ENCODE data around the gene NTRK1. TPM values are rescaled to one million over a fixed set of nuclear protein-coding genes. Genes with fewer than 3 reads are reported as not detected.

The NTRK1 gene
- total and polyA plus RNA-seq, 2 of the 13 experiments (the other 11 are each of a cell fraction or from before 2014, with no cell fraction given), result not detected

DNA sequence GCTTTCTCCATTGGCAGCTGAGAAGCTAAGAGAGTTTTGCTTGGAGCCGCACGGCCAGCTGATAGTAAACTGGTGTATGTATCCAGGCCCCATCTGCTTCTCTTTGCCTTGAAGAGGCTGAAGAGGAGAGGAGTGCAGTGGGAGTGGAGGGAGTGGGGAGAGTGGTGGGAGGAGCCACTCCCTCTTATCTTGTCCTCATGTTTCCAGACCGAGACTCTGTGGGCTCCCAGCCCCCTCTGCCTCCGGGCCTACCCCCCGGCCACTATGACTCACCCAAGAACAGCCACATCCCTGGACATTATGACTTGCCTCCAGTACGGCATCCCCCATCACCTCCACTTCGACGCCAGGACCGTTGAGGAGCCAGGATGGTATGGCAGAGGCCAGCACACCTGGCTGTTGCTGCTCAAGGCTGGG, 53.8 kb downstream of the NTRK1 start:
- H3K4me2 ChIP-seq (ENCODE audit: low read depth, low read length), result no peak overlapping the region
- POLR2A ChIA-PET, result no interaction called here
- intact Hi-C loops (cut with micrococcal nuclease; ENCODE audit: unreplicated experiment), result no loop called here

More for the DNA sequence above, 53.8 kb downstream of the NTRK1 start:
- CTCF ChIA-PET (ENCODE audit: low intra/inter-chr PET ratio, low total read pairs), result no interaction called here
- H3K79me2 ChIP-seq (ENCODE audit: insufficient read depth, low read length), result no peaks in the 10 kb centered on the region
- H3K4me1 ChIP-seq (ENCODE audit: insufficient read depth, low read length), result no peaks in the 10 kb centered on the region
- no peaks in the 10 kb centered on the region for H3K9me3 ChIP-seq (ENCODE audit: low read length)
- H2AFZ ChIP-seq (ENCODE audit: low read length), result no peak overlapping the region
- WGBS (ENCODE audit: low lambda C conversion rate), result 25% methylated on average over 5 of the region's 9 CpGs
- TF ChIP-seq ZFP90 (CRISPR knock-in tag; IDR thresholded peaks at IDR 0.05; ENCODE audit: borderline replicate concordance) (no peak), ZFYVE20 (CRISPR knock-in tag; IDR thresholded peaks at IDR 0.05; ENCODE audit: borderline replicate concordance, low read depth) (no peak), ZNF501 (CRISPR knock-in tag; IDR thresholded peaks at IDR 0.05) (no peak), NR2F1 (CRISPR knock-in tag; IDR thresholded peaks at IDR 0.05) (no peak), ATRX (CRISPR knock-in tag; IDR thresholded peaks at IDR 0.05; ENCODE audit: borderline replicate concordance) (no peak), NFIB (CRISPR knock-in tag; IDR thresholded peaks at IDR 0.05; ENCODE audit: borderline replicate concordance) (no peak), ZNF18 (CRISPR knock-in tag; IDR thresholded peaks at IDR 0.05; ENCODE audit: insufficient replicate concordance) (no peak), EHMT2 (IDR thresholded peaks at IDR 0.05; ENCODE audit: borderline replicate concordance, low read depth, low read length) (no peak), ZFY (CRISPR knock-in tag; IDR thresholded peaks at IDR 0.05) (no peak)
- H3K27me3 ChIP-seq (ENCODE audit: control insufficient read depth in 1 of 2, insufficient read depth in 2 of 2, low read length in 2 of 2), result peaks cover 1 to 8% of the 10 kb centered on the region in 2 experiments; a peak in 1 of 5 replicates
- no TSS peak for BruUV-seq (replicated peaks)
- H4K20me1 ChIP-seq (ENCODE audit: insufficient read depth, low read length), result no peaks in the 10 kb centered on the region
- no peak overlapping the region for H3K27ac ChIP-seq (ENCODE audit: extremely low read length, insufficient read depth, low read length)
- ATAC-seq, result no peak
- no peak for DNase-seq (ENCODE audit: low spot score)
- no peaks in the 10 kb centered on the region for H3K36me3 ChIP-seq (replicated peaks in 1 of 2; ENCODE audit: control insufficient read depth in 1 of 2, insufficient read depth in 2 of 2, low read length in 2 of 2)
- H3K4me3 ChIP-seq (replicated peaks in 1 of 3; ENCODE audit: insufficient read depth in 1 of 3, low read depth in 2 of 3, low read length in 3 of 3), result no peak overlapping the region
- no peak overlapping the region for H3K9ac ChIP-seq (ENCODE audit: insufficient read depth, low read depth, low read length)
- in situ Hi-C loops (cut with HindIII; ENCODE audit: extremely low pct_ligation_motif_present, low pct_unique_long_range_greater_than_20kb), result no loop called here
- FAIRE-seq, result no peak

Measured in HepG2 (cell line).